Lung (tissue), 12 donors: ENCODE measurements around the gene KDM4C. TPM values are rescaled to one million over a fixed set of nuclear protein-coding genes. Genes with fewer than 3 reads are reported as not detected.

Experiments
- ATAC-seq: fragments of 200-7000 bp; cut with Tn5 transposase; one replicate; pipeline ENCODE4 v1.9.1; 2020; ENCODE audit warnings: moderate number of reproducible peaks; ENCODE audit not compliant: insufficient read depth, low FRiP score
- DNase-seq, 3 donors: peaks; one replicate each; pipeline ENCODE4 v3.0.0-alpha.2; 2013 to 2017
- H3K27ac ChIP-seq, 2 donors: one replicate each; pipeline ENCODE4 v1.5.1; 2013; ENCODE audit warnings: mild to moderate bottlenecking in 2 of 2, moderate library complexity in 2 of 2, control low read depth in 1 of 2, inconsistent platforms in 1 of 2, low read depth in 1 of 2, low read length in 1 of 2
- H3K27me3 ChIP-seq, 3 donors: one replicate each; pipeline ENCODE4 v1.5.1; 2013; ENCODE audit warnings: low read length in 2 of 3; ENCODE audit not compliant: control insufficient read depth in 3 of 3, insufficient read depth in 3 of 3
- H3K36me3 ChIP-seq, 4 donors: one replicate each; pipeline ENCODE4 v1.5.1; 2013; ENCODE audit warnings: low read length in 4 of 4, mild to moderate bottlenecking in 1 of 4, moderate library complexity in 1 of 4; ENCODE audit not compliant: control insufficient read depth in 4 of 4, insufficient read depth in 4 of 4
- H3K4me1 ChIP-seq, 5 donors: one replicate each; pipeline ENCODE4 v1.5.1; 2013; ENCODE audit warnings: low read length in 5 of 5, mild to moderate bottlenecking in 2 of 5, moderate library complexity in 1 of 5; ENCODE audit not compliant: control insufficient read depth in 5 of 5, insufficient read depth in 5 of 5
- H3K4me3 ChIP-seq: one replicate; pipeline ENCODE4 v1.5.1; 2013; ENCODE audit warnings: mild to moderate bottlenecking, control low read depth, moderate library complexity
- H3K9ac ChIP-seq, 2 donors: one replicate each; pipeline ENCODE4 v1.5.1; 2013; ENCODE audit warnings: low read length in 2 of 2, control low read depth in 1 of 2; ENCODE audit not compliant: insufficient read depth in 1 of 2
- H3K9me3 ChIP-seq, 4 donors: one replicate each; pipeline ENCODE4 v1.5.1; 2013; ENCODE audit warnings: low read length in 3 of 4, mild to moderate bottlenecking in 1 of 4, moderate library complexity in 1 of 4; ENCODE audit not compliant: control insufficient read depth in 4 of 4, insufficient read depth in 3 of 4
- WGBS, 2 donors: extraction: QIAGEN DNeasy Blood & Tissue Kit; methylation state at CpG; one replicate each; pipeline ENCODE4 v1.1.7; 2013; 5-methylcytosine and 5-hydroxymethylcytosine counted together
- polyA plus RNA-seq, 2 donors: library from polyadenylated mRNA; stranded (reverse); fragments of 200-250 nt; gene quantifications; one replicate each; pipeline ENCODE4 v1.2.1, GENCODE V29; 2013
- total RNA-seq, 2 donors: library from RNA; depleted of rRNA in 1 of 2; stranded (reverse); fragments of >200 nt in 1 of 2; gene quantifications; one replicate each; pipeline ENCODE4 v1.2.1, GENCODE V29; 2014 to 2021
- TF ChIP-seq, protein P1 (sequence below): IDR thresholded peaks from 2 replicates; pipeline ENCODE4 v1.5.1; 2012; ENCODE audit warnings: mild to moderate bottlenecking; ENCODE audit errors: control extremely low read depth, extremely low read depth
- donor health status: control.
- donor health status: control.
- donor health status: Bipolar disorder and iron deficiency.
- donor health status: healthy.
- donor health status: DM: yes; HTN: yes; CAD: no.

The KDM4C gene
- total and polyA plus RNA-seq, 4 donors, result 7.1 to 78.5 (median 25.0) TPM

- Histone ChIP-seq H3K9me3 (no peaks in the 10 kb centered on the region), H3K4me1 (peaks cover 0 to 7% (median 0%) of the 10 kb centered on the region in 5 donors), H3K27ac (no peak overlapping the region), H3K36me3 (peaks cover 0 to 6% (median 0%) of the 10 kb centered on the region in 4 donors), H3K9ac (no peak overlapping the region), H3K4me3 (no peak overlapping the region), H3K27me3 (no peaks in the 10 kb centered on the region)
- no peak for DNase-seq
- ATAC-seq, result no peak
- TF ChIP-seq, protein P1, sequence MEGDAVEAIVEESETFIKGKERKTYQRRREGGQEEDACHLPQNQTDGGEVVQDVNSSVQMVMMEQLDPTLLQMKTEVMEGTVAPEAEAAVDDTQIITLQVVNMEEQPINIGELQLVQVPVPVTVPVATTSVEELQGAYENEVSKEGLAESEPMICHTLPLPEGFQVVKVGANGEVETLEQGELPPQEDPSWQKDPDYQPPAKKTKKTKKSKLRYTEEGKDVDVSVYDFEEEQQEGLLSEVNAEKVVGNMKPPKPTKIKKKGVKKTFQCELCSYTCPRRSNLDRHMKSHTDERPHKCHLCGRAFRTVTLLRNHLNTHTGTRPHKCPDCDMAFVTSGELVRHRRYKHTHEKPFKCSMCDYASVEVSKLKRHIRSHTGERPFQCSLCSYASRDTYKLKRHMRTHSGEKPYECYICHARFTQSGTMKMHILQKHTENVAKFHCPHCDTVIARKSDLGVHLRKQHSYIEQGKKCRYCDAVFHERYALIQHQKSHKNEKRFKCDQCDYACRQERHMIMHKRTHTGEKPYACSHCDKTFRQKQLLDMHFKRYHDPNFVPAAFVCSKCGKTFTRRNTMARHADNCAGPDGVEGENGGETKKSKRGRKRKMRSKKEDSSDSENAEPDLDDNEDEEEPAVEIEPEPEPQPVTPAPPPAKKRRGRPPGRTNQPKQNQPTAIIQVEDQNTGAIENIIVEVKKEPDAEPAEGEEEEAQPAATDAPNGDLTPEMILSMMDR, result no peak
- WGBS, 2 donors, result 93 to 99% methylated on average over 3 of the region's 3 CpGs
Measured at GRCh38 chr9:7097785-7098752, 340.3 kb downstream of the KDM4C start.

GRCh38 chr9:7103367-7103766 is 345.6 kb downstream of the KDM4C start:
- TF ChIP-seq, protein P1, result no peak
- H3K4me3 ChIP-seq, result no peak overlapping the region
- no peaks in the 10 kb centered on the region for H3K27me3 ChIP-seq
- H3K27ac ChIP-seq, result no peak overlapping the region
- H3K36me3 ChIP-seq, result peaks cover 0 to 12% (median 0%) of the 10 kb centered on the region in 4 donors
- H3K4me1 ChIP-seq, result peaks cover 0 to 4% (median 0%) of the 10 kb centered on the region in 5 donors
- WGBS, 2 donors, result 91 to 93% methylated on average over 7 of the region's 7 CpGs
- ATAC-seq (no peak), DNase-seq (peak; percentile 21 to 48 (median 46))
- no peak overlapping the region for H3K9ac ChIP-seq
- peaks cover 0 to 2% (median 0%) of the 10 kb centered on the region in 4 donors for H3K9me3 ChIP-seq

- 80 to 88% methylated on average over 6 of the region's 6 CpGs for WGBS, 2 donors
- H3K36me3 ChIP-seq, result peaks cover 0 to 13% (median 0%) of the 10 kb centered on the region in 4 donors
- no peak for DNase-seq
- no peak overlapping the region for H3K9ac ChIP-seq
- H3K4me3 ChIP-seq, result no peak overlapping the region
- ATAC-seq, result no peak
- peaks cover 0 to 2% (median 0%) of the 10 kb centered on the region in 4 donors for H3K9me3 ChIP-seq
- H3K4me1 ChIP-seq, result peaks cover 0 to 4% (median 0%) of the 10 kb centered on the region in 5 donors
- no peaks in the 10 kb centered on the region for H3K27me3 ChIP-seq
- TF ChIP-seq, protein P1, result no peak
- H3K27ac ChIP-seq, result no peak overlapping the region
Measured at GRCh38 chr9:7103771-7104170, 346.0 kb downstream of the KDM4C start.
